ENCODE data around the gene CACTIN. TPM values are rescaled to one million over a fixed set of nuclear protein-coding genes. Genes with fewer than 3 reads are reported as not detected.

Gene CACTIN
- total RNA-seq, 1 experiment from 2014 or later = 33.2 TPM

DNA sequence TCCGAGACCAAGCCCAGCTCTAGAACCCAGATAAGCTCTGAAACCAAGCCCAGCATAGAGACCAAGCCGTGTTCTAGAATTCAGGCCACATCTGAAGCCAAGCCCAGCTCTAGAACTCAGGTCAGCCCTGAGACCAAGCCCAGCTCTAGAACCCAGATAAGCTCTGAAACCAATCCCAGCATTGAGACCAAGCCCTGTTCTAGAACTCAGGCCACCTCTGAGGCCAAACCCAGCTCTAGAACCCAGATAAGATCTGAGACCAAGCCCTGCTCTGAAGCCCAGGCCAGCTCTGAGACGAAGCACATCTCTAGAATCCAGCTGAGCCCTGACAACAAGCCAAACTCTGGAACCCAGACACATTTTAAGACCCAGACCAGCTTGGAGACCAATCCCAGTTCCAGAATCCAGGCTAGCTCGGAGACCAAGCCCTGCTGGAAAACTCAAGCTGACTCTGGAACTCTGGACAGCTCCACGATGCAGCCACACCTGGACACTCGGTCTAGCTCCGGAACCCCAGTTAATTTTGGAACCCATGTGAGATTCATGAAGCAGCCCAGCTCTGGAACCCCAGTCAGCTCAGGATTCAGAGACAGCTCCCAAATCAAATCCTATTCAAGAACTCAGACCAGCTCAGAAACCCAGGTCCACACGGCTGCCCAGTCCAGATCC lies 35.5 kb downstream of the CACTIN start:
- Histone ChIP-seq H3K36me3 (ENCODE audit: control insufficient read depth in 1 of 2, insufficient read depth in 2 of 2, low read length in 2 of 2) (no peaks in the 10 kb centered on the region), H3K27me3 (ENCODE audit: insufficient read depth, low read length) (no peaks in the 10 kb centered on the region), H3K9me2 (ENCODE audit: insufficient read depth) (no peaks in the 10 kb centered on the region), H3K9ac (ENCODE audit: low read length) (no peak overlapping the region), H3K79me2 (ENCODE audit: insufficient read depth, low read length) (no peaks in the 10 kb centered on the region), H3K9me3 (ENCODE audit: control insufficient read depth in 1 of 2, insufficient read depth in 1 of 2, low read depth in 1 of 2, low read length in 2 of 2) (no peaks in the 10 kb centered on the region), H3K27ac (ENCODE audit: low read depth, low read length) (no peak overlapping the region), H2AFZ (ENCODE audit: low read depth, low read length, poor library complexity, severe bottlenecking) (no peak overlapping the region), H4K20me1 (ENCODE audit: insufficient read depth) (no peaks in the 10 kb centered on the region), H3K4me3 (replicated peaks in 1 of 2; ENCODE audit: low read depth in 1 of 2, low read length in 2 of 2) (no peak overlapping the region), H3K4me2 (ENCODE audit: low read length) (no peak overlapping the region), H3K4me1 (ENCODE audit: control insufficient read depth in 1 of 2, insufficient read depth in 2 of 2, low read length in 2 of 2) (peaks cover 0 to 5% of the 10 kb centered on the region in 2 experiments; a peak in 1 of 4 replicates)
- ChIA-PET POLR2A (interaction anchor here (1.1 kb wide), 1 partner anchor 18 kb away, joined by 3 read pairs; no protein-coding TSS in a partner anchor), RAD21 (ENCODE audit: low non-redundant PET in 1 of 2, low total read pairs in 2 of 2, uncharacterized antibody in 2 of 2, unreplicated experiment in 2 of 2) (interaction anchor here in 1 of 2 experiments (1.7 kb wide), 1 partner anchor 17 kb away, joined by 3 read pairs; no protein-coding TSS in a partner anchor), CTCF (no interaction called here)
- ATAC-seq (no peak), DNase-seq (ENCODE audit: low read depth, low spot score) (no peak)
- TF ChIP-seq, protein P1, sequence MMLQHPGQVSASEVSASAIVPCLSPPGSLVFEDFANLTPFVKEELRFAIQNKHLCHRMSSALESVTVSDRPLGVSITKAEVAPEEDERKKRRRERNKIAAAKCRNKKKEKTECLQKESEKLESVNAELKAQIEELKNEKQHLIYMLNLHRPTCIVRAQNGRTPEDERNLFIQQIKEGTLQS (IDR thresholded peaks at IDR 0.05) = no peak
- no peak for TF ChIP-seq CEBPB (IDR thresholded peaks at IDR 0.05; ENCODE audit: low read depth)
- TF ChIP-seq ELF1 (IDR thresholded peaks at IDR 0.05; ENCODE audit: borderline replicate concordance, low read depth) = no peak
- no peak for TF ChIP-seq RAD21 (IDR thresholded peaks at IDR 0.05; ENCODE audit: low read depth)
- TF ChIP-seq, protein P2, sequence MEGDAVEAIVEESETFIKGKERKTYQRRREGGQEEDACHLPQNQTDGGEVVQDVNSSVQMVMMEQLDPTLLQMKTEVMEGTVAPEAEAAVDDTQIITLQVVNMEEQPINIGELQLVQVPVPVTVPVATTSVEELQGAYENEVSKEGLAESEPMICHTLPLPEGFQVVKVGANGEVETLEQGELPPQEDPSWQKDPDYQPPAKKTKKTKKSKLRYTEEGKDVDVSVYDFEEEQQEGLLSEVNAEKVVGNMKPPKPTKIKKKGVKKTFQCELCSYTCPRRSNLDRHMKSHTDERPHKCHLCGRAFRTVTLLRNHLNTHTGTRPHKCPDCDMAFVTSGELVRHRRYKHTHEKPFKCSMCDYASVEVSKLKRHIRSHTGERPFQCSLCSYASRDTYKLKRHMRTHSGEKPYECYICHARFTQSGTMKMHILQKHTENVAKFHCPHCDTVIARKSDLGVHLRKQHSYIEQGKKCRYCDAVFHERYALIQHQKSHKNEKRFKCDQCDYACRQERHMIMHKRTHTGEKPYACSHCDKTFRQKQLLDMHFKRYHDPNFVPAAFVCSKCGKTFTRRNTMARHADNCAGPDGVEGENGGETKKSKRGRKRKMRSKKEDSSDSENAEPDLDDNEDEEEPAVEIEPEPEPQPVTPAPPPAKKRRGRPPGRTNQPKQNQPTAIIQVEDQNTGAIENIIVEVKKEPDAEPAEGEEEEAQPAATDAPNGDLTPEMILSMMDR (IDR thresholded peaks at IDR 0.05 in 2 of 3, conservative IDR thresholded peaks at IDR 0.05 in 1 of 3; ENCODE audit: borderline replicate concordance in 1 of 3, insufficient read depth in 1 of 3, low read depth in 2 of 3, low read length in 2 of 3) = no peak
- no peak for TF ChIP-seq SIN3A (IDR thresholded peaks at IDR 0.05; ENCODE audit: low read depth)
- TF ChIP-seq EZH2 (IDR thresholded peaks at IDR 0.05) = no peak
- no peak for TF ChIP-seq ZFX (IDR thresholded peaks at IDR 0.05)
- TF ChIP-seq TCF7L2 (IDR thresholded peaks at IDR 0.05; ENCODE audit: borderline replicate concordance, extremely low read depth, insufficient read depth, insufficient read length) = no peak
- TF ChIP-seq, protein P3, sequence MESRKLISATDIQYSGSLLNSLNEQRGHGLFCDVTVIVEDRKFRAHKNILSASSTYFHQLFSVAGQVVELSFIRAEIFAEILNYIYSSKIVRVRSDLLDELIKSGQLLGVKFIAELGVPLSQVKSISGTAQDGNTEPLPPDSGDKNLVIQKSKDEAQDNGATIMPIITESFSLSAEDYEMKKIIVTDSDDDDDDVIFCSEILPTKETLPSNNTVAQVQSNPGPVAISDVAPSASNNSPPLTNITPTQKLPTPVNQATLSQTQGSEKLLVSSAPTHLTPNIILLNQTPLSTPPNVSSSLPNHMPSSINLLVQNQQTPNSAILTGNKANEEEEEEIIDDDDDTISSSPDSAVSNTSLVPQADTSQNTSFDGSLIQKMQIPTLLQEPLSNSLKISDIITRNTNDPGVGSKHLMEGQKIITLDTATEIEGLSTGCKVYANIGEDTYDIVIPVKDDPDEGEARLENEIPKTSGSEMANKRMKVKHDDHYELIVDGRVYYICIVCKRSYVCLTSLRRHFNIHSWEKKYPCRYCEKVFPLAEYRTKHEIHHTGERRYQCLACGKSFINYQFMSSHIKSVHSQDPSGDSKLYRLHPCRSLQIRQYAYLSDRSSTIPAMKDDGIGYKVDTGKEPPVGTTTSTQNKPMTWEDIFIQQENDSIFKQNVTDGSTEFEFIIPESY (IDR thresholded peaks at IDR 0.05; ENCODE audit: extremely low read depth, insufficient replicate concordance, low read length) = no peak
- TF ChIP-seq, protein P4, sequence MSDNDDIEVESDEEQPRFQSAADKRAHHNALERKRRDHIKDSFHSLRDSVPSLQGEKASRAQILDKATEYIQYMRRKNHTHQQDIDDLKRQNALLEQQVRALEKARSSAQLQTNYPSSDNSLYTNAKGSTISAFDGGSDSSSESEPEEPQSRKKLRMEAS (IDR thresholded peaks at IDR 0.05) = no peak
- no peak for TF ChIP-seq JUND (IDR thresholded peaks at IDR 0.05)
- TF ChIP-seq POLR2AphosphoS5 (IDR thresholded peaks at IDR 0.05; ENCODE audit: low read depth, low read length) = no peak
- no peak for TF ChIP-seq YY1 (IDR thresholded peaks at IDR 0.05; ENCODE audit: extremely low read depth, insufficient replicate concordance, low read depth, low read length)
- no TSS peak for BruUV-seq (replicated peaks)
- intact Hi-C loops (cut with micrococcal nuclease) = no loop called here
